ENCODE measurements around the gene PHOSPHO1.
A peak's percentile ranks its signal among the peaks of the same experiment; 100 is the strongest.

Gene PHOSPHO1

GRCh38 chr17:49230636-49231562, at the start of gene PHOSPHO1 (continued):
- TF ChIP-seq PRDM4 (tag by site-specific recombination; IDR thresholded peaks at IDR 0.05): 0 out of 2 replicates have a peak, but pooled peaks have one; percentile 31
- TF ChIP-seq KLF1 (tag by site-specific recombination; IDR thresholded peaks at IDR 0.05): peak; percentile 89
- TF ChIP-seq HOXA7 (CRISPR knock-in tag; IDR thresholded peaks at IDR 0.05; ENCODE audit: borderline replicate concordance): no peak
- TF ChIP-seq ZNF248 (tag by site-specific recombination; IDR thresholded peaks at IDR 0.05): no peak
- peak; percentile 85 for TF ChIP-seq OSR2 (tag by site-specific recombination; IDR thresholded peaks at IDR 0.05)
- no peak for TF ChIP-seq PRDM6 (tag by site-specific recombination; IDR thresholded peaks at IDR 0.05)
- peak; percentile 81 for TF ChIP-seq ZNF341 (tag by site-specific recombination; IDR thresholded peaks at IDR 0.05; ENCODE audit: low read depth)
- no peak for TF ChIP-seq SCRT2 (tag by site-specific recombination; IDR thresholded peaks at IDR 0.05)
- TF ChIP-seq ZFP3 (tag by site-specific recombination; IDR thresholded peaks at IDR 0.05; ENCODE audit: low read depth): no peak
- peak; percentile 71 for TF ChIP-seq GLIS1 (tag by site-specific recombination; IDR thresholded peaks at IDR 0.05)
- no peak for TF ChIP-seq ZNF548 (tag by site-specific recombination; IDR thresholded peaks at IDR 0.05)
- peak; percentile 80 for TF ChIP-seq ZNF600 (tag by site-specific recombination; IDR thresholded peaks at IDR 0.05)
- no peak for TF ChIP-seq ZNF223 (tag by site-specific recombination; IDR thresholded peaks at IDR 0.05)
- no peak for TF ChIP-seq ZNF596 (tag by site-specific recombination; IDR thresholded peaks at IDR 0.05)
- TF ChIP-seq ZNF837 (tag by site-specific recombination; IDR thresholded peaks at IDR 0.05): no peak
- no peak for TF ChIP-seq ELK4 (IDR thresholded peaks at IDR 0.05; ENCODE audit: borderline replicate concordance, low read depth, low read length)
- no peak for TF ChIP-seq ZNF26 (tag by site-specific recombination; IDR thresholded peaks at IDR 0.05)
- TF ChIP-seq ZBTB21 (tag by site-specific recombination; IDR thresholded peaks at IDR 0.05): no peak
- TF ChIP-seq CTCF (tag by site-specific recombination; IDR thresholded peaks at IDR 0.05): no peak
- TF ChIP-seq ZNF529 (tag by site-specific recombination; IDR thresholded peaks at IDR 0.05; ENCODE audit: insufficient replicate concordance): no peak
- no peak for TF ChIP-seq ZNF280C (tag by site-specific recombination; IDR thresholded peaks at IDR 0.05)
- no peak for TF ChIP-seq ZBTB7A (tag by site-specific recombination; IDR thresholded peaks at IDR 0.05; ENCODE audit: low read depth)
- no peak for TF ChIP-seq ZNF221 (tag by site-specific recombination; IDR thresholded peaks at IDR 0.05; ENCODE audit: borderline replicate concordance)
- no peak for TF ChIP-seq PATZ1 (tag by site-specific recombination; IDR thresholded peaks at IDR 0.05)

Measured in HEK293 (cell line).